Stimulated activated naive CD4-positive, alpha-beta T cell treated with Interleukin-2 at 50 U/mL for 16 hours (primary cell): ENCODE results near the gene DHRSX.
"Not testable (repeated sequence)": the region's sequence is repeated elsewhere in the genome, so short reads cannot be mapped to it uniquely, and the experiment has no call there.

ENCODE experiments used
- DNase-seq: peaks from one replicate; lab custom pipeline; 2025; lab: John Stamatoyannopoulos, UW

DHRSX gene

GRCh38 chrX:2350036-2350435 lies 150.7 kb downstream of the DHRSX start:
- DNase-seq = not testable (repeated sequence)

DNA sequence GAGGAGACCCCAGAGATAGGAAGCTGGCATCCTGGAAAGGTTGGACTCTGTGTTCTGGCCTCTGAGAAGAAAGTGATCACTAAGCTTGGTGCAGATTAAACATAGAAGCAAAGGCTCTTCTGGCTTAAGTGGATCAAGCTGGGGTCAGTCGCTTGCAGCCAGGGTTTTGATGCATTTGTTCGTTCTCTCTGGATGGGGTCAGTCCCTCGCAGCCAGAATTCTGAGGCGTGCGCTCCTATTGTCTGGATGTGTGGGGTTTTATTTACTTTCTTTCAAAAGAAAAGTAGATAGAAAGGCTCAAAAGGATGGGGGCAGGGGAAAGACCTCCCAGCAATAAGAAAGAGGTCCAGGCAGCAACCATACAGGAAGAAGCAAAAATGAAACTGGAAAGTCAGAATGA lies 152.6 kb downstream of the DHRSX start:
- DNase-seq = no peak

GRCh38 chrX:2346158-2346557 lies 154.6 kb downstream of the DHRSX start:
- no peak for DNase-seq

DNA sequence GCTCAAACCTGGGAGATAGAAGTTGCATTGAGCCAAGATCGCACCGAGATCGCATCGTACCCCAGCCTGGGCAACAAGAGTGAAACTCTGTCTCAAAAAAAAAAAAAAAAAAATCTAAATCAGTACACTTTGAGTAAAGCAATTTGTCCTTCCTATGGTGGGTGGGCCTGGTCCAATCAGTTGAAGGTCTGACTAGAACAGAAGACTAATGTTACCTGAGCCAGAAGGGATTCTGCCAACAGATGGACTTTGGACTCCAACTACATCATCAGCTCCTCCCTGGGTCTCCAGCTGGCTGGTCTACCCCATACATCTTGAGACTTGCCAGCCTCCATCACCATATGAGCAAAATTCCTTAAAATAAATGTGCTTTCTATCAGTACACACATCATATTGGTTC lies 155.2 kb downstream of the DHRSX start:
- no peak for DNase-seq

GRCh38 chrX:2343413-2343812 lies 157.4 kb downstream of the DHRSX start:
- DNase-seq = no peak

GRCh38 chrX:2342874-2343273 lies 157.9 kb downstream of the DHRSX start:
- DNase-seq = no peak

DNA sequence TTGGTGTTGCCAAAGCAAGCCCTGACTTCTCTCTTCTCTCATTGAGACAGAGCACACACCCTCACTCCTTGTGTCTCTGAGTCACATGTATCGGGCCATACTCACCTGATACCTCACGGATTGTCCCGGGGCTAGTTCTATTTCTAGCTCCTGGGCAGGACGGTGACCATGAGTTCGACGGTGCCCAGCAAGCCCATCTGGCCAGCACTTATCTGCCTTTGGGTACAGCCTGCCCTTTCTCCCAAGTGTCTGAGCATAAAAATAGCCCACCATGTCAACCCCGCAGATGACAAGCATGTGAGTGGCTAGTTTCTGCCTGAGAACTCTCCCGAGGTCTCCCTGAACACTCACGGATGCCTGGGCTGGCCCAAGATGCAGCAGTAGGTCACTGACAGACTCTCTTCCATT lies 158.5 kb downstream of the DHRSX start:
- no peak for DNase-seq

- DNase-seq = no peak
These were observed 159.8 kb downstream of the DHRSX start for GRCh38 chrX:2340991-2341390.

DNA sequence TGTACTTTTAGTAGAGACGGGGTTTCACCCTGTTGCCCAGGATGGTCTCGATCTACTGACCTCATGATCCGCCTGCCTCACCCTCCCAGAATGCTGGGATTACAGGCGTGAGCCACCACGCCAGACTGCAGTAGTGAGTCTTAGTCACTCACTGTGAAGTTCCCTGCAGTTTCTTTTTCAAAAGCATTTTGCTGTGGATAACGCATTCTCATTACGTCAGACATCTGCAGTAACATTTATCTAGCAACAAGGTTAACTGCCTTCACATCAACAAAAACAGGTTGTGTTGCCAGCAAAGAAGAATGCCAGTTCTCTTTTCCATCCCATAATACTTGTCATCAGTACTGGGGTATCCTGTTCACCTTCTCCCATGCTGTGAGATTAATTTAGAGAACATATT lies 164.6 kb downstream of the DHRSX start:
- no peak for DNase-seq

DNA sequence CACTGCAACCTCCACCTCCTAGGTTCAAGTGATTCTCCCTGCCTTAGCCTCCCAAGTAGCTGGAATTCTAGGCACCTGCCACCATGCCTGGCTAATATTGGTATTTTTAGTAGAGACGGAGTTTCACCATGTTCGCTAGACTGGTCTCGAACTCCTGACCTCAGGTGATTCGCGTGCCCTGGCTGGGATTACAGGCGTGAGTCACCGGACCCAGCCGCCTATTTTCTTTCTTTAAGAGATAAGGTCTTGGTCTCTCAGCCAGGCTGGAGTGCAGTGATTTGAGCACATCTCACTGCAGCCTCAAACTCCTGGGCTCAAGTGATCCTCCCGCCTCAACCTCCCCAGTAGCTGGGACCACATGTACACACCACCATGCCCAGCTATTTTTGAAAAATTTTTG lies 166.5 kb downstream of the DHRSX start:
- no peak for DNase-seq

DNA sequence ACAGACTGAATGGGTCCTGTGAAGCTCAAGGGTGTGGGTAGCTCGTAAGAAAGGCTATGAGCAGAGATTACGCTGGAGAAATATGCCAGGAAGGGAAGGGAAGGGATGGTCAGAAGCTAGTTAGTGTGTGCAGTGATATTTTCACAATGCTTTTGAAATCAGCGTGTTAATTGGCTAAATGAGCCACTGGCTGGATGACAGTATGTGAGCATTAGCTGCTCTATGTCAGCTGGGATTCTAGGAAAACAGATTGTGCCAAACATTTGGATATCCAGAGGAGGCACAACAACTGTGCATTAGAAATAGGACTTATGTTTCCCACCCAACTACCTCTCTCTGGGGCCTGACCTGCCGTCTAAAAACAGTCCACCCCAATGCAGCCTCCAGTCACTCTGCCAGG lies 168.5 kb downstream of the DHRSX start:
- no peak for DNase-seq

- no peak for DNase-seq
These were observed 169.9 kb downstream of the DHRSX start for GRCh38 chrX:2330910-2331309.

DNA sequence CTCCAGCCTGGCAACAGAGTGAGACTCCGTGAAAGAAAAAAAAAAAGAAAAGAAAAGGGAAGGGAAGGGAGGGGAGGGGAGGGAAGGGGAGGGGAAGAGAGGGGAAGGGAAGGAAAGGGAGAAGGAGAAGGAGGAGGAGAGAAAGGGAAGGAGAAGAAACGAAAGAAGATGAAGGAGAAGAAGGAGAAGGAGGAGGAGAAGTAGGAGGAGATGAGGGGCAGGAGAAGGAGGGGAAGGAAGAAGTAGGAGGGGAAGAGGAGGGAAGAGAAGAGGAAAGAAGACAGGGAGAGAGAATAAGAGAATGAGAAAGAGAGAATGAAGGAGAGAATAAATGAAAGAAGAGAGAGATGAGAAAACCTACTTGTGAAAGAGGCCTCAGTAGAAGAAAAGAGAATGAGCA lies 170.3 kb downstream of the DHRSX start:
- no peak for DNase-seq

DNA sequence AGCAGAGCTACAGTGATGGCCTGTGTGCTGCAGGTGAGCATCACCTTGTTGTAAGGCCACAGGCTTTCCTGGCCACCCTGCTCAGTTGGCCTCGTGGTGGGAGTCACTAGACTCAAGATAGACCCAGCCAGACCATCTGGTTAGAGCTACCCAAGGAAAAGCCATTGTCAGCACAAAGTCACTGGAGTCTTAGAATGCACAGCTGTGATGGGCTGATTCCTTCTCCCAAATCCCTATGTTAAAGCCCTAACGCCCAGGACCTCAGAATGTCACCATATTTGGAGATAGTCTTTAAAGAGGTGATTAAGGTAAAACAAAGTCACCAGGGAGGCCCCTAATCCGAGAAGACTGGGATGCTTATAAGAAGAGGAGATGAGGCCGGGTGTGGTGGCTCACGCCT lies 173.4 kb downstream of the DHRSX start:
- no peak for DNase-seq

GRCh38 chrX:2325076-2325784 lies 175.5 kb downstream of the DHRSX start:
- DNase-seq = no peak

DNA sequence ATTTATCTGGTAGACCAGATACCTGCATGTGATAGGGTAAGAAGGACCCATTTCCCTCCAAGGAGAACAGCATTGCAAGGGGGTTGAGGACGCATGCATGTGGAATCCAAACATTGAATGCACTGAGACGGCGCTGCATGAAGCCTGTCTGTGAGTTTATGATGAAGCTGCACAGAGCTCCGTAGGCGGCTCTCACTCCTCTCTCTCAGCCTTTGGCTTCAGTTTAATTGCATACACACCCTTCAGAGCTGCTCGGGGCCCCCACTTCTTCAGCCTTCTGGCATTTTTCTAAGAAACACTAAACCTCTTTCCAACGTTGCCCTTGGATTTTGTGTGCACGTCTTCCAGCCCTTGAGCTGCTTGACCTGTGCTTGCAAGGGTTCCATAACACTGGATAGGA lies 176.6 kb downstream of the DHRSX start:
- DNase-seq = no peak

- DNase-seq = no peak
These were observed 179.4 kb downstream of the DHRSX start for GRCh38 chrX:2321411-2321810.

GRCh38 chrX:2320580-2321327 lies 180.0 kb downstream of the DHRSX start:
- no peak for DNase-seq

GRCh38 chrX:2320089-2320488 lies 180.7 kb downstream of the DHRSX start:
- no peak for DNase-seq

GRCh38 chrX:2318371-2318770 lies 182.4 kb downstream of the DHRSX start:
- DNase-seq = no peak

DNA sequence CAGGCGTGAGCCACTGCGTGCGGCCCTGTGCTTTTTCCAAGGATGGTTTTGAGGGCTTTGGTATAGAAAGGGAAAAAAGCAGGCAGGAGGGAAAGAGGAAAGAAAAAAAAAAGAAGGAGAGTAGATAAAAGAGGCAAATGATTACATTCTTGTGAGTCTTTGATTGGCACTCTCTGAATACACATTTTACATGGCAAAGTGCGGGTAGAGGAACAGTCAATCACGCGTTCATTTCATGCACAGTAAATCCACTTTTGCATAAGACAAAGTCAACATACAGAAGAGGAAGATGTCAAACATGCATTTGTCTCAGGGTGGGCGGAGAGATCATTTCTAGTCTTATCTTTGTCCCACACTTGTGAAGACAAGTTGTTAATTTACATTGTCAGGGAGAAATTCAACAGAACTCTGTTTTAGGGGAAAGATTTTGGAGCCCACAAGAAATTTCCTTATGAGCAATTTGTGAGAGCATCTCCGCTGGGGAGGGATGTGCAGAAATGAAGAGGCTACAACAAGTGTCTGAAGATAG lies 183.2 kb downstream of the DHRSX start:
- no peak for DNase-seq

DNA sequence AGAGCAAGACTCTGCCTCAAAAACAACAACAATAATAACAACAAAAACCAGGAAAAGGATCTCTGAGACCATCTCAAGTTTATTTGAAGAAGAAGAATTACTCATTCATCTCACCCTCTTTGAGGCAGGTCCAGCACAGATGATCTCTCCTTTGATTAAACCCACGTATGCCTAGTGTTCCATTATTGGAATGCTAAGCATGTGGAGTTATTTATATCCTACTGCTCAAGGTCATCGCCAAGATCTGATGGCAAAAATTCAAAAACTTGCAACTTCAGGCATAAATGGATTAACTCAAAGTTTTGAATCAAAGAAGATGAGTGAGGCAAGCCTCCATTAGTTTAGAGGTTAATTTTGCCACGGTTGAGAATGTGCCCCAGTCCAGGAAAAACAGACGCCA lies 184.2 kb downstream of the DHRSX start:
- no peak for DNase-seq

- DNase-seq = no peak
These were observed 185.3 kb downstream of the DHRSX start for GRCh38 chrX:2315434-2315833.
